ENCODE measurements around the gene DOCK4.
A peak's percentile ranks its signal among the peaks of the same experiment; 100 is the strongest.
"Not testable (repeated sequence)": the region's sequence is repeated elsewhere in the genome, so short reads cannot be mapped to it uniquely, and the experiment has no call there.

Gene DOCK4

GRCh38 chr7:112206238-112206990 lies at the start of gene DOCK4, which contains the start of gene ZNF277:
Gene DOCK4 (minus strand): TSS chr7:112206399. CDS start chr7:112206138, 261 bp downstream.
Gene ZNF277 (plus strand): TSS chr7:112206695. CDS start chr7:112206717, 22 bp downstream.
- DNase-seq: peak; percentile 83

GRCh38 chr7:112255388-112255720 lies 49.2 kb upstream of the DOCK4 start:
- no peak for DNase-seq

DNA sequence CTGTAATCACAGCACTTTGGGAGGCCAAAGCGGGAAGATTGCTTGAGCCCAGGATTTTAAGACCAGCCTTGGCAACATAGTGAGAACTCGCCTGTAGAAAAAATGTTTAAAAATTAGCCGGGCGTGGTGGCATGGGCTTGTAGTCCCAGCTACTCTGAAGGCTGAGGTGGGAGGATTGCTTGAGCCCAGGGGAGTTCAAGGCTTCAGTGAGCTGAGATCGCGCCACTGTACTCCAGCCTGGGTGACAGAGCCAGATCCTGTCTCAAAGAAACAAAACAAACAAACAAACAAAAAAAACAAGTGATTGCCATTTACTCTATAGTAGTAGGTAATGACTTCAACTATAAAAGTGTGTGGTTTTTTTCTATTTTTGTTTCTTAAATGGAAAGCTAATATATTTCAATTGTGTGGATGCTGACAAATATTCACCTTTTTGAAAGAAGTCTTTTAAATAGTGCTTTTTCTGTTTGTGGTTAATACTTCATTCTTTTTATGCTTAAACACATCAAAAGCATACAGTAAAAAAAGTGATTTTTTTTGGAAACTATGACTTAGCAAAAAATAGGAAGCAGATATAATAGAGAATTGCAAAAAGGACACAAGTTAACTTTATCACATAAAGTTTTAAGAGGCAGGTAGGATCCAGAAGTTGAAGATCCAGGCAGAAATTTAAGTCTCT lies 48.6 kb upstream of the DOCK4 start:
- DNase-seq: no peak

DNA sequence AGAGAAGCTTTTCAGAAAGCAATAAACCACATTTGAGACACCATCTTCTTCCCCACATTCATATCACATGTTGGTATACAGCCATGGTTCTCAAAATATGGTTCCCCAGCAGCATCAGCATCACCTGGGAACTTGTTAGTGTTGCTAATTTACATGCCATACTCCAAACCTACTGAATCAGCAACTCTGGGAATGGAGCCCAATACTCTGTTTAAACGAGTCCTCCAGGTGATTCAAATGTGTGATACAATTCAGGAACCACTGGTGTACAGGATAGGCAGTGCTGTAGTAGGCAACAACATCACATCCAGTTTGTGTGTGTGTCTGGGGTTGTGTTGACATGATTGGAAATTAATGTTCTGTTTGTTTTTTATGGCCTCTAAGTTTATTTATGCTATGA lies 48.0 kb upstream of the DOCK4 start:
- DNase-seq: no peak

DNA sequence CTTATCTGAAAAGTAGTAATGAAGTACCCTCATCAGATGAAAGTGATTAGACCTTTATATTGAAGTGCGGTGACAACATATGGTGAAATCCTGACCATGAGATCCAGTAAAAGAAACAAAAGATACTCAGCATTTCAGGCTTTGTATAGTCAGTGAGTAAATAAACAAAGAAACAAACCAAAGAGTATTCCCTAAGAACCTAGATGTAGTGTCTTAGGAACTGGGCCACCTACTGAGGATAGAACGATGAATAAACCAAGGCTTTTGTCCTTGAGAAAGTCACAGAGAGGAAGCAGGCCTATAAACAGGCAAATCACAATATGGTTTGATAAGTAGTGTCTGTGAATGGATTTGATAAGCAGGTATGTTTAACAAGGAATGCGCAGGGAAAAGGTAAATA lies 46.5 kb upstream of the DOCK4 start:
- DNase-seq: no peak

GRCh38 chr7:112252141-112252540 lies 45.9 kb upstream of the DOCK4 start:
- no peak for DNase-seq

DNA sequence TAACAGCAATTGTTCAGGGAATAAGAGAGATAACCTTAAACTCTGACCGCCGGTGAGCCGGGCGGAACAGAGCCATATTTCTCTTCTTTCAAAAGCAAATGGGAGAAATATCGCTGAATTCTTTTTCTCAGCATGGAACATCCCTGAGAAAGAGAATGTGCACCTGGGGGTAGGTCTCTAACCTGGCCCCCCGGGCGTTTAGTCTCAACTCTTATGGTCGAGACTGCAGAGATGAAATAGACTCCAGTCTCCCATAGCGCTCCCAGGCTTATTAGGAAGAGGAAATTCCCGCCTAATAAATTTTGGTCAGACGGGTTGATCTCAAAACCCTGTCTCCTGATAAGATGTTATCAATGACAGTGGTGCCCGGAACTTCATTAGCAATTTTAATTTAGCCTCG lies 43.8 kb upstream of the DOCK4 start:
- DNase-seq: not testable (repeated sequence)

- no peak for DNase-seq
These were observed 42.4 kb upstream of the DOCK4 start for GRCh38 chr7:112248598-112248997.

DNA sequence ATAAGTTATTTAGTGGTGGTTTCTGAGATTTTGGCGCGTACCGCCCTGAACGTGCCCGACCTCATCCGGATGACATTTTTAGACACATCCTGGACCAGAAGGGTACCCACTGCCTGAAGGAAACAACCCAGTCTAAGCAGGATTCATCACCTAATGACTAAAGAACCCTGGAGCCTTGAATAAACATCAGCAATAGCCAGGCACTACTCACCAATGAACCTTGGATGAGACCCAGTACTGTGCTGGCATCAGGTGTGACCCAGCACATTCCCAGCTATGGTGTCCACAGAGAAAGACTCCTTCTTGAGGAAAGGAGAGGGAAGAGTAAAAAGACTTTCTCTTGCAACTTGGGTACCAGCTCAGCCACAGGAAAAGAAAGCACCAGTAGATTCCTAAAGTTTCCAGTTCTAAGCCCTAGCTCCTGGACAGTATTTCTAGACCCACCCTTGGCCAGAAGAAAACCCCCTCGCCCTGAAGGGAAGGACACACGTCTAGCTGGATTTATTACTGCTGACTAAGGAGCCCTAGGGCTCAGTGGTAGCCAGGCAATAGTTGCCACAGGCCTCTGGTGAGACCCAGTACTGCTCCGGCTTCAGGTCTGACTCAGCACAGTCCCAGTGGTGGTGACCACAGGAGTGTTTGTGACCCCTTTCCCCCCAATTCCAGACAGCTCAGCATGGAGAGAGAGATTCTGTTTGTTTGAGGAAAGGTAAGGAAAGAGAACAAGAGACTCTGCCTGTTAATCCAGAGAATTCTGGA lies 32.8 kb upstream of the DOCK4 start:
- DNase-seq: no peak

DNA sequence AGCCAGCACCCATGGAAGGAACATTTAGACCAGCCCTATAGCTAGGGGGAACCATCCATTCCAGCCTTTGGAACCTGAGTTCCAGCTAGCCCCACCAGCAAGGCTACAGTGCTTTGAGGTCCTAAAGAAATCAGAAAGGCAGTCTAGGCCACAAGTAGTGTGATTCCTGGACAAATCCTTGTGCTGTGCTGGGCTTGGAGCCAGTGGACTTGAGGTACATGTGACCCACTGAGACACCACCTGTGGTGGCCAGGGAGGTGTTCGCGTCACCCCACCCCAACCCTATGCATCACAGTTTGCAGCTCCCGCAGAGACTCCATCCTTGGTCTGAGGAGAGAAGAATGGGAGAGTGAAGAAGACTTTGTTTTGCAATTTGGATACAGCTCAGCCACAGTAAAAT lies 32.1 kb upstream of the DOCK4 start:
- DNase-seq: no peak

DNA sequence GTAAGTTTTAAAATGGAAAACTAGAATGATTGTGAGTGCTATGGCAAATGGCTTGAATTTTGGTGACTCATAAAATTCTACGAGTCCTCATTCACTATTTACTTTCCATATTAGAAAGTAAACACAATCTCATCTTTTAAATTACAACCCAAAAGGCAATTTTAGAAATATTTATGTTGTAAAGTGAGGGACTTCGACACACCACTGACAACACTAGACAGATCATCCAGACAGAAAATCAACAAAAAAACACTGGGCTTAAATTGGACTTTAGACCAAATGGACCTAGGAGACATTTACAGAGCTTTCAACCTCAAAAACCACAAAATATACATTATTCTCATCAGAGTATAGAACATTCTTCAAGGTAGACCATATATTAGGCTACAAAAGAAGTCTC lies 30.4 kb upstream of the DOCK4 start:
- no peak for DNase-seq

- no peak for DNase-seq
These were observed 27.9 kb upstream of the DOCK4 start for GRCh38 chr7:112234147-112234546.

DNA sequence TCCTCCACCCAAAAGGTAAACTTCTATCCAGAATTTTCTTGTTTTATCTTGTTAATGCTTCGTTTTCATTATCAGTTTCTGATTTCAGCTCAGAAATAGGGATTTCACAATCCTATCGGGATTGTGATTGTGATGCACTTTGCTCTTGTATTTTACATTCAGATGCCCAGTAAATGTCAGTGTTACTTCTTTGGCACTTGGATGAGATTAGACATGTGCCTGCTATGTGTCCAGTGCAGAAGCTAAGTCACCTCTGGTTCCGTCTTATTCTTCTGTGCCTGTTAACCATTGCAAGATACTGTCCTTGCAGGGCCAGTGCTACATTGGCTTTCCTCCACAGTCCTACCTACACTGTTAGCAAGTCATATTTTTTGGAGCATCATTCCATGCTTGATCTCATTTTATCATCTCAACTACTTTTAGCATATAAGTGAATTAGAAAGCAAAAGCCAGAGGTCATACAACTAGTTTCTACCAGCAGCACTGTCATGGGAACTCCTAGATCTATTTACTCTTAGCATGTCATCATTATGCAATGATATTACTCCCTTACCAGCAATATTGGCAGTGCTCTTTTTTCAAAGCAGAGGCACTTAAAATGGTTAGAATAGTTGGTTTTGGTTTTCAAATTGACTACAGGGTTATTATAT lies 27.0 kb upstream of the DOCK4 start:
- no peak for DNase-seq

GRCh38 chr7:112232212-112232978 lies 26.2 kb upstream of the DOCK4 start:
- DNase-seq: no peak

GRCh38 chr7:112228632-112229031 lies 22.4 kb upstream of the DOCK4 start:
- no peak for DNase-seq

DNA sequence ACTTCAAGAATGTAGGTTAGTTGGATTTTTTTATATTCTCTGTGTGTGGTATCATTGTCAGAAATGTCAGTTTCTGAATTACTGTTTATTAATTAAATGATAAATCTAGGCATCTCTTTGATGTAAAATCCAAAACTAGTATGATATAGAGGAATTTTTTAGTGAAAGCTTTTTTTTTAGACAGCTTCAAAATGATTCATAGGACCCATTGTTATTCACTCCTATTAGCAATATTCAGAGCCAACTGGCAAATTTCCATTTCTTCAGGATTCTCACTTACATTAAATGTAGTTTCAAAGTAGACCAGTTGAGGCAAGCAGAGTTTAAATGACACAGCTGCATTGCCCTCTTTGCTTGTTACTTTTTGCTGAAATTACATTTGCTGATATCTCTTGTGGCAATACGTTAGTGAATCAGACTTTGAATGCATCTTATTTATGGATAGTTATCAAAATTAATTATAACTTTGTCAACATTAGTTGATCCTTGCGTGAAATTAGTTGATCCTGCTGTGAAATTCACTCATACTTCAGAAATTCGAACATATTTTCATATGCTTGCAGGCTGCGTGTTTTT lies 20.6 kb upstream of the DOCK4 start:
- no peak for DNase-seq

- no peak for DNase-seq
These were observed 18.8 kb upstream of the DOCK4 start for GRCh38 chr7:112225006-112225405.

GRCh38 chr7:112224186-112224585 lies 18.0 kb upstream of the DOCK4 start:
- DNase-seq: no peak

DNA sequence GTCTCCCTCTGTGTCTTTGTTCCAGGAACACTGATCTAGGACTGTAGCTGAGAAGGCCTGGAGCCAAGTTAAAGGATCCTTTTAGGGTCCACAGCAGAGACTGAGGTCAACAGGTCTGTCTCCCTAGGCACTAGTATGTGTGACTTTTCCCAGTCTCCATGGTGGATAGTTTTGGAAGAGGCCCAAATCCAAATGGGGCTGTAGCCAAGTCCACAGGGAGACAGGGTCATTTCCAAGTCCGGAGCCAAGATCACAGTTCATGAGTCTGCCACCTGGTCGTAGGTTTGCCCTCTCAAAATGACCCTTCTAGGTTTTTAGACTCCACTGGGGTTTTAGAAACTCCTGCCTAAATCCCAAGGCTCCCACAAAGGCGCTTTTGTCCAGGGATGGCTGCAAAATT lies 17.1 kb upstream of the DOCK4 start:
- no peak for DNase-seq

GRCh38 chr7:112220877-112221434 lies 14.8 kb upstream of the DOCK4 start:
- no peak for DNase-seq

DNA sequence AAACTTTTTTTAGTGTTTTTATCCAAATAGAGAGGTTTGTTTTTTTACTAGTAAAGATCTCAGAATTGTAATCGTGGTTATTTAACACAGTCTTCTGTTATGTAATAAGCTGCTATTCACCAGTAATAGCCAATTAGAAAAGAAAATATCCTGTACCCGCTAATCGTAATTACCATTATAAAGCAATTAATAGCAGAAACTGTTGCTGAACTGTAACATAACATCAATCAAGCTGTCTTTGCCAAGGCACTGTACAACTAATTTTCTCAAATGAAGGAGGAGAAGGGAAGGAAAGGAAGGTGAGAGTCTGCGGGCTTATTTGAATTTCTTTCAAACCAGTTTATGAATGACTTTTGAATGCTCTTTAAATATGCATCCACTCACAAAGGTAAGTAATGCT lies 9.6 kb upstream of the DOCK4 start:
- DNase-seq: no peak

DNA sequence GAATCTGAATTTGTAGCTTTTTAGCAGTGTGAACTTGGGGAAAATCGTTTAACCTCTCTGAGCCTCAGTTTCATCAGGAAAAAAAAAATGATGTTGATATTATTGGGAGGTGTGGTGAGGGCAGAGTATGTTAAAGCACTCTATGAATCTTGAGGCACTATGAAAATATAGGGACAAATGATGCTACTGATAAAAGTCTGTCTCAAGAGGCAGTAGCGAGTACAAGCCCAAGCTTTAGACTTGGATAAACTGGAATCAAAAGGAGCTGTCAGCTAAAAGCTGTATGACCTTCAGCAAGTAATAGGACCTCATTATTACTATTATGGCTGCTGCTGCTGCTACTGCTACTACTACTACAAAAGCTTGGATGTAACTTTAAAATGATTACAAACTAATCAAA lies 8.7 kb upstream of the DOCK4 start:
- no peak for DNase-seq
